GM21515 (cell line): ENCODE measurements around the gene LGALS7.

Experiments used
- ATAC-seq: cut with Tn5 transposase; IDR thresholded peaks from one replicate; pipeline ENCODE4 v1.9.1; 2021; ENCODE audit not compliant: unreplicated experiment

LGALS7 gene

GRCh38 chr19:38741670-38742069 lies 31.6 kb downstream of the LGALS7 start:
- no peak for ATAC-seq

DNA sequence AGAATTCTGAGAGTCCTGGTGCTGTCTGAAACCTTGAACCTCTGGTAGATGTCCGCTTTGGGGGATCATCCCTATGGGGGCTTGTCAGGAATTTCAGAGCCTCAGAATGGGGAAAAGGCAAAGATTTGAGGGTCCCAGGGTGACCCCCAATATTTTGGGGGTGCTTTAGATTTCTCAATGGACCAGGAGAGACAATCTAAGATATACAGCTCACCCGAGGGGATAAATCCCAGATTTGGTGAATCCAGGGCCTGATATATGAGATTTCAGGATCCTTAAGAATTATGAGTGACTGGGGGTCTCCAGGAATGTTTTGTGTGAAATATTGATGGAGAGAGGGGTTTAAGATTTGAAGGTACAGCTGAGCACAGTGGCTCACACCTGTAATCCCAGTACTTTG lies 32.4 kb downstream of the LGALS7 start:
- no peak for ATAC-seq

DNA sequence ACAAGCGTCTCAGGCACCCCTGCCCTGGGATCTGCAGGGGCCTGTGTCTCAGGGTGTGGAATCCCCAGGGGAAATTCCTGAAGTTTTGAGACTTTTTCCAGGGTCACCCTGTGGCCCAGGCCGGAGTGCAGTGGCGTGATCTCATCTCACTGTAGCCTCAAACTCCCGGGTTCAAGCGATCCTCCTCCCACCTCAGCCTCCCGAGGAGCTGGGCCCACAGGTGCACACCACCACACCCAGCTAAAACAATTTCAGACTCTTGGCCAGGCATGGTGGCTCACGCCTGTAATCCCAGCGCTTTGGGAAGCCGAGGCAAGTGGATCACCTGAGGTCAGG lies 33.1 kb downstream of the LGALS7 start:
- ATAC-seq = no peak

DNA sequence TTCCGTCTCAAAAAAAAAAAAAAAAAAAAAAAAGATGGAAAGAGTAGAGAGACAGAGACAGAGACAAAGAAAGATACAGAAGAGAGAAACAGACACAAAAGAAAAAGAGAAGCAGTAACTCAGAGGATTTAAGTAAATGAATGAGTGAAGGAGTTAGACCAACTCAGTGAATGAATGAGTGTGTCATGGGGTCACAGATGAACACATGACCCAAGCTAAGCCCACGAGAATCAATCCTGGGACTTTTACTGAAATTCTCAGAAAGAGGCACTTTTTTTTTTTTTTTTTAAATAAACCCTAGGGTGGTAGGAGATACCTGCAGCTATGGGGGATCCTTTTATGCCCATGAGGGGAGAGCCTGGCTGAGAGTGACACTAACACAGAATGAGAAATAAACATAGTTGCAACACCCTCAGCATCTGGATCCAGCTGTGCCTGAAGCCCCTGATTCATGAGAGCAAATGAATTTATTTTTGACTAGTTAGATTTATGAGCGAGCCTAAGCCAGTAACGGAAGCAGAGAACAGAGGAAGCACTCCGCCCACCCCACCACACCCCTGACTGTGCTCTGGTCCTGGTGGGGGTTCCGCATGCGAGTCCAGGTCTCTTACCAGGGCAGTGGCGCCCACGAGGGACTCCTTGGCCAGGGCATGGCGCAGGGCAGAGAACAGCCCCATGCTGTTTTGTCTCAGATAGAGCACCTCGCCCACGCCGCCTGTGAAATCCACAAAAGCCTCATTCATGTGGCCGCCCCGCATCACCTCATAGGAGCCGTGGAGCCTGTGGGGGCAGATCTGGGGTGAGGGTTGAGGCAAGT lies 33.7 kb downstream of the LGALS7 start:
- no peak for ATAC-seq

- no peak for ATAC-seq
Measured at GRCh38 chr19:38737921-38738737, 35.2 kb downstream of the LGALS7 start.

- no peak for ATAC-seq
Measured at GRCh38 chr19:38737281-38737865, 35.9 kb downstream of the LGALS7 start.

GRCh38 chr19:38736413-38737280 lies 36.7 kb downstream of the LGALS7 start:
- ATAC-seq = no peak

DNA sequence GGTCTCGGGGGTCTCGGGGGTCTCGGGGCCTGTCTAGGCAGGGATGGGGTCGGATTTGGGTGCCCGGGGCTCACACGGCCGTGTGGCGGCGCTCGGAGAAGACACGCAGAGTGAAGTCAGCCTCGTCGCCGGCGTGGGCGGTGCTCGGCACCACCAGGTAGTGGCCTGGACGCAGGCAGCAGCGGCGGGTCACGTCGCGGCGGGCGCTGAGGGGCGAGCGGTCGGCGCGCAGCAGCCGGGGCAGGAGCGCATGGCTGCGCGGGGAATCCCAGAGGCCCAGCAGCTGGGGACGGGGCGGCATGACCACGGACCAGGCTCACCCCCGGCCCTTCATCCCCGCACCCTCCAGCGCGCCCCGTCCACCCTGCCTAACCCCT lies 37.3 kb downstream of the LGALS7 start:
- ATAC-seq = no peak

DNA sequence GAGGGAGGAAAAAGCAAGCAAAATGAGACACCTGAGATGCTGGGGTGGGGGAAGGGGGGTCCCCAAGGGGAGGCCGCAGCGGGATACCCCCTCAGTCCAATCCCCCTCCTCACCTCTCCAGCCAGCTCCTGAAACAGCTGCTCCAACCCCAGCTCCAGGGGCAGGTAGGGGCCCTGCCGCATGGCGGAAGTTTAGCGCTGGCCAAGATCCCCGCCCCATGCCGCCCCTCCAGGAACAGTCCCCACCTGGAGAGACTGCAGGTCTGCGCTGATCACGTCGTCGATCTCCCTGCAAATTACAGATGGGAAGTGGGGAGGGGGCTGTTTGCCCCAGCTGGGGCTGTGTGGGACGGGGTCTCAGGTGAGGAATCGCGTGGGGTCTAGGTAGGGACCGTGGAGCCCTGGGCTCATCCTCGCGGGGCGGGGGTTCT lies 38.0 kb downstream of the LGALS7 start:
- no peak for ATAC-seq

- ATAC-seq = no peak
Measured at GRCh38 chr19:38734426-38735256, 38.7 kb downstream of the LGALS7 start.

- no peak for ATAC-seq
Measured at GRCh38 chr19:38734176-38734425, 39.2 kb downstream of the LGALS7 start.

- no peak for ATAC-seq
Measured at GRCh38 chr19:38733493-38734175, 39.7 kb downstream of the LGALS7 start.

GRCh38 chr19:38733241-38733492 lies 40.1 kb downstream of the LGALS7 start:
- no peak for ATAC-seq

DNA sequence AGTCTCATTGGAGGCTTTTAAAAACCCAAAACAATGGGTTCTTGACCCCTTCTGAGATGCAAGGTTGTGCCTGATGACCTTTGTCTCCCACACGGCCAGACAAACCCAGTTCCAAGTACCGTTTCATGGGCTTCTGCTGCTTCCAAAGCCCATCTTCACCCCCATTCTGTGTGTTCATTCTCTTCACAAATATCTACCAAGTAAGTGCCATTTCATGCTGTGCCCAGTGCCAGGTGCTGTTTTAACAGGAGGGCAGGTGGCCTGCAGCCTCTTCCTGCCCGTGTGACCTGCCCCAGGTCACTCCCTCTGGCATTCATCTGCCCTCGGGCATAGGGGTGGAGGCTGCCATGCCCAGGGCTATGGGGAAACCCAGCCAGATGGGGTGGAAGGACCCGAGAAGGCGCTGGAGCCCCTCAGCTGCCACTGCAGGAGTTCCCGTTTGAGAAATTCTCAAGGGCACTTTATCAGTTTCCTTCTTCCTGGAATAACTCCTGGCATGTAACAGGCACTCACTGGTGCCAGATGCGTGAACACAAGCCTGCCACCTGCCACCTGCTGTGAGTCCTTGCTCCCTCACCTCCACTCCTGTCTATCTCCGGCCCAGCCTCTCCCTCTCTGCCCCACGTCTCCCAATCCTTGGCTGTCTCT lies 41.5 kb downstream of the LGALS7 start:
- ATAC-seq = no peak

DNA sequence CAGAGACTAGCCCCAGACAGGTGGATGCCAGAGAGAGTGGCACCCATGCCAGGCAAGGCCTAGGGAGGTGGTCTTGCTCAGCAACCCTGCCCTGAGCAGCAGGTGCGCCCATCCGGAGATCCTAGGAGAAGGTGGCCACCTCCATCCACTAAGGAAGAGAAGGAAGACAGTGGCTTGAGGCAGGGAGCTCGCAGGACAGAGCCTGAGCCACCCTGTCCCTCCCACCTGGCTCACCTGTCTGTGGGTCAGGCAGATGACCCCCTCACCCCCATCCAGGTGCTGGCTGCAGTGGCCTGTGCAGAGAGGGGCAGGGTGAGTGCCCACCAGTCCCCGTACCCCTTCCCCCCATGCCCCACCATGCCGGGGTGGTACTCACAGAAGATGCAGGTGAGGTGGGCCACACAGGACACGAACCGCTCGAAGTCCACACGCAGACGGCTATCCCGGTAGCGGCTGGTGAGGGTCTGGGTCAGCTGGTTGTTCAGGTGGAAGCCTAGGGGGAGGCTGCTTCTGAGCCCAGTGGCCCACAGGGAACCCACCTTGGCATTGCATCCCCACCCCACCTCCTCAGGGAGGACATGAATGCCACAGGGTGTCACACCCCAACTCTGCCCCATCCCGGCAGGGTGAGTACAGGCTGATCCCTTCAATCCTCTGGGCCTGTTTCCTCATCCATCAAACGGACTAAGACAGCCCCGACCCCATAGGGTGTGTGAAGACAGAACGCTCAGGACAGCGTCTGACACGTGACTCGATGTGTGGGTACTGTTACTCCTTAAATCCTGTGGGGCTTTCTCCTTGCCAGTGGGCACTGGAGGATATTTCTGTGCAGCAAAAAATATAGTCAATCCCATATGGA lies 42.4 kb downstream of the LGALS7 start:
- ATAC-seq = no peak

- no peak for ATAC-seq
Measured at GRCh38 chr19:38730470-38730730, 42.9 kb downstream of the LGALS7 start.

DNA sequence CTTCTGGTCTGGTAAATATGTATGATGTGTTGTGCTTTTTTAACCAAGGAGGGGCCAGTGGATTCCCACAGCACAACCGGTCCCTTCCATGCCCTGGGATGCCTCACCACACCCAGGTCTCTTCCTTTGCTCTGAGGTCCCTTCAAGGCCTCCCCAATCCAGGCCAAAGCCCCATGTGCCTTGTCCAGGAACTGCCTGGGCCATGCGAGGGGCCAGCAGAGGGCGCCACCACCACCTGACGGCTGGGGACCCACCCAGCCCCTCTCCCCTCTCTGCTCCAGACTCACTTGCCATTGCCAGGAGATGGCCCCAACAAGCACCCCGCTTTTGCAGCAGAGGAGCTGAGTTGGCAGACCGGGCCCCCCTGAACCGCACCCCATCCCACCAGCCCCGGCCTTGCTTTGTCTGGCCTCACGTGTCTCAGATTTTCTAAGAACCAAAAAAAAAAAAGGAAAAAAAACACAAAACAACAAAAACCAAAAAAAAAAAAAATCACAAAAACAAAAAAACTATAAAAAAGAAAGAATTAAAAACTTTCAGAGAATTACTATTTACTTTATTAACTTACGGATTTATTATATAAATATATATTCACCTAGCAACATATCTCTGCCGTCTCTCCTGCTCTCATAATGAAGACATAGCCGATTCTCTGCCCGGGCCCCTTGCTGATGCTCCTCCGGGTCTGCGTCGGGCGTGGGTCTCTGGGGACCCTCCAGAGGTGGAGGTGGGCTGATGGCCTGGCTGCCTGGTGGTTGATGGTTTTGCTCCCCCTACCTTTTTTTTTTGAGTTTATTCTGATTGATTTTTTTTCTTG lies 43.5 kb downstream of the LGALS7 start:
- ATAC-seq = no peak
